ENCODE measurements around the gene ASXL2. TPM values are rescaled to one million over a fixed set of nuclear protein-coding genes. Genes with fewer than 3 reads are reported as not detected.

The ASXL2 gene
- total RNA-seq, 1 experiment from 2014 or later: 32.7 TPM

GRCh38 chr2:25684577-25685473 is 193.5 kb downstream of the ASXL2 start:
- no peak overlapping the region for H3K4ac ChIP-seq (ENCODE audit: low read depth, low read length)
- H2BK12ac ChIP-seq (ENCODE audit: insufficient read length, low read depth, low read length): no peak overlapping the region
- H3K23me2 ChIP-seq (ENCODE audit: insufficient read length, low read depth, low read length, poor library complexity, severe bottlenecking): no peaks in the 10 kb centered on the region
- Mint-ChIP-seq H3K9me3 (no peaks in the 10 kb centered on the region; a peak in 1 of 5 replicates), H3K36me3 (ENCODE audit: insufficient read depth in 1 of 3, low read depth in 3 of 3) (no peaks in the 10 kb centered on the region), H3K4me1 (no peaks in the 10 kb centered on the region), H3K27me3 (ENCODE audit: low read depth) (no peaks in the 10 kb centered on the region), H3K4me3 (no peak overlapping the region), H3K27ac (peak overlapping the region in 1 of 3 experiments; percentile 38; a peak in 1 of 7 replicates)
- no peak overlapping the region for H2BK20ac ChIP-seq (ENCODE audit: low read depth, low read length, poor library complexity, severe bottlenecking)
- H2BK5ac ChIP-seq (ENCODE audit: insufficient read length, low read length): no peak overlapping the region
- H2AK5ac ChIP-seq (ENCODE audit: insufficient read length, low read length): no peak overlapping the region
- no peak overlapping the region for H3K14ac ChIP-seq (ENCODE audit: insufficient read depth, low read length)
- H2BK120ac ChIP-seq (ENCODE audit: low read depth, low read length, poor library complexity, severe bottlenecking): no peak overlapping the region
- no peak overlapping the region for H2AFZ ChIP-seq (ENCODE audit: low read length)
- no peak overlapping the region for H4K8ac ChIP-seq (replicated peaks; ENCODE audit: insufficient read length, low read depth, low read length)
- no peak overlapping the region for H3K56ac ChIP-seq (ENCODE audit: insufficient read length, low read depth, low read length)
- H4K91ac ChIP-seq (ENCODE audit: insufficient read length, low read depth, low read length): no peak overlapping the region
- H2BK15ac ChIP-seq (ENCODE audit: low read depth, low read length): no peak overlapping the region
- no peak overlapping the region for H3K9ac ChIP-seq (ENCODE audit: extremely low read depth, insufficient read length, low read length)
- no peak overlapping the region for H3T11ph ChIP-seq (ENCODE audit: low read length)
- no peaks in the 10 kb centered on the region for H3K4me1 ChIP-seq (ENCODE audit: insufficient read depth, low read length)
- no peaks in the 10 kb centered on the region for H3K9me3 ChIP-seq (ENCODE audit: control insufficient read depth, low read depth, low read length)
- no peaks in the 10 kb centered on the region for H3K27me3 ChIP-seq (ENCODE audit: insufficient read depth, low read length)
- TF ChIP-seq, protein P1, sequence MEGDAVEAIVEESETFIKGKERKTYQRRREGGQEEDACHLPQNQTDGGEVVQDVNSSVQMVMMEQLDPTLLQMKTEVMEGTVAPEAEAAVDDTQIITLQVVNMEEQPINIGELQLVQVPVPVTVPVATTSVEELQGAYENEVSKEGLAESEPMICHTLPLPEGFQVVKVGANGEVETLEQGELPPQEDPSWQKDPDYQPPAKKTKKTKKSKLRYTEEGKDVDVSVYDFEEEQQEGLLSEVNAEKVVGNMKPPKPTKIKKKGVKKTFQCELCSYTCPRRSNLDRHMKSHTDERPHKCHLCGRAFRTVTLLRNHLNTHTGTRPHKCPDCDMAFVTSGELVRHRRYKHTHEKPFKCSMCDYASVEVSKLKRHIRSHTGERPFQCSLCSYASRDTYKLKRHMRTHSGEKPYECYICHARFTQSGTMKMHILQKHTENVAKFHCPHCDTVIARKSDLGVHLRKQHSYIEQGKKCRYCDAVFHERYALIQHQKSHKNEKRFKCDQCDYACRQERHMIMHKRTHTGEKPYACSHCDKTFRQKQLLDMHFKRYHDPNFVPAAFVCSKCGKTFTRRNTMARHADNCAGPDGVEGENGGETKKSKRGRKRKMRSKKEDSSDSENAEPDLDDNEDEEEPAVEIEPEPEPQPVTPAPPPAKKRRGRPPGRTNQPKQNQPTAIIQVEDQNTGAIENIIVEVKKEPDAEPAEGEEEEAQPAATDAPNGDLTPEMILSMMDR (conservative IDR thresholded peaks at IDR 0.05): no peak
- no peak overlapping the region for H3K4me2 ChIP-seq (ENCODE audit: insufficient read depth, insufficient read length, low read length)
- no peaks in the 10 kb centered on the region for H3K79me2 ChIP-seq (ENCODE audit: insufficient read depth, low read length)
- H3K18ac ChIP-seq (ENCODE audit: insufficient read length, low read depth, low read length): no peak overlapping the region
- WGBS (ENCODE audit: extremely low coverage, insufficient read length, low lambda C conversion rate): no CpG with 5 or more reads among the region's 20 CpGs
- H4K5ac ChIP-seq (ENCODE audit: insufficient read length, low read depth, low read length): no peak overlapping the region
- H3K27ac ChIP-seq (ENCODE audit: insufficient read length, low read depth, low read length): no peak overlapping the region
- no peak overlapping the region for H3K23ac ChIP-seq (ENCODE audit: insufficient read length, low read depth, low read length)
- no peaks in the 10 kb centered on the region for H4K20me1 ChIP-seq (ENCODE audit: control insufficient read depth, insufficient read depth, insufficient read length)
- H3K79me1 ChIP-seq (ENCODE audit: insufficient read depth, low read depth, low read length, poor library complexity, severe bottlenecking): no peaks in the 10 kb centered on the region
- no peak for DNase-seq

Other genes starting within 250 kb of the ASXL2 start
- gene DTNB, start 204.9 kb downstream of the ASXL2 start, total RNA-seq (2021): 26.7 and 31.7 TPM in 2 replicates
- 35.2 and 41.4 TPM in 2 replicates for gene KIF3C, start 104.0 kb upstream of the ASXL2 start, total RNA-seq (2021)
- gene RAB10, start 155.6 kb upstream of the ASXL2 start, total RNA-seq (2021): 124 and 130 TPM in 2 replicates